VCaP (cell line): ENCODE data around the gene SPATA12.
A peak's percentile ranks its signal among the peaks of the same experiment; 100 is the strongest.

Experiments used
- H3K27ac ChIP-seq: fragments of 450-650 bp; 2 replicates; pipeline ENCODE4 v1.5.1; 2017
- TF ChIP-seq, protein P1 (sequence below): fragments of 450-650 bp; conservative IDR thresholded peaks from 2 replicates; pipeline ENCODE4 v1.5.1; 2017; ENCODE audit warnings: mild to moderate bottlenecking, moderate library complexity

Gene SPATA12

DNA sequence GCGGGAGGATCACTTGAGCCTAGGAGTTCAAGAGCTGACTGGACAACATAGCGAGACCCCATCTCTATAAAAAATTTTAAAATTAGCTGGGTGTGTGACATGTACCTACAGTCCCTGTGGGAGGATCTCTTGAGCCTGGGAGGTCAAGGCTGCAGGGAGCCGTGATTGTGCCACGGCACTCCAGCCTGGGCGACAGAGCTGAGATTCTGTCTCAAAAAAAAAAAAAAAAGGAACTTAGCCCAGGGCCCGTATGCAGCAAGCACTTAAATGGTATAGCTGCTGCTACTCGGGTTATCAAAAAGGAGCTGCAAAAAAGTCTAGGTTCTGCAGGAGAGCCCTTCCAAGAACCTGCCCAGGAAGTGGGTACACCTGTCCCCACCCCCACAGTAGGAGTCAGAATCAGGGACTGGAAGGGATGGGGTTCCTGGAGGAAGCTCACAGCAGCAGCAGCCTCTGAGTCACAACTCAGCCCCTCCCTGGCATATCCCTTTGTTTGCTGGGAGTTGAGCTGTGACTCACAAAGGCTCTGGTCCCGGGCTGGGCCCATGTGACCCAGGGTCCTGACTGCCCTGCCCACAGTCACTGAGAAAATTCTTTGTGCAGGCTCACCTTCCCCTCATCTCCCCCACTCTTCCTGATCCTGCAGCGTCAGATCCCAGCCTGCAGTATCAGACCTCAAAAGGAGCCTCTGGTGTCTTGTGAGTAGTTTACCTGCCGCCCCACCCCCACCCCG lies at the start of gene SPATA12:
TSS of gene SPATA12 (plus strand) at position 576 of the 733 bp plus-strand sequence. CDS start 13,031 bp downstream, outside the sequence.
- H3K27ac ChIP-seq, result peak within 1 kb of the TSS; percentile 8; the same call in 1 of the 2 replicates
- TF ChIP-seq, protein P1, sequence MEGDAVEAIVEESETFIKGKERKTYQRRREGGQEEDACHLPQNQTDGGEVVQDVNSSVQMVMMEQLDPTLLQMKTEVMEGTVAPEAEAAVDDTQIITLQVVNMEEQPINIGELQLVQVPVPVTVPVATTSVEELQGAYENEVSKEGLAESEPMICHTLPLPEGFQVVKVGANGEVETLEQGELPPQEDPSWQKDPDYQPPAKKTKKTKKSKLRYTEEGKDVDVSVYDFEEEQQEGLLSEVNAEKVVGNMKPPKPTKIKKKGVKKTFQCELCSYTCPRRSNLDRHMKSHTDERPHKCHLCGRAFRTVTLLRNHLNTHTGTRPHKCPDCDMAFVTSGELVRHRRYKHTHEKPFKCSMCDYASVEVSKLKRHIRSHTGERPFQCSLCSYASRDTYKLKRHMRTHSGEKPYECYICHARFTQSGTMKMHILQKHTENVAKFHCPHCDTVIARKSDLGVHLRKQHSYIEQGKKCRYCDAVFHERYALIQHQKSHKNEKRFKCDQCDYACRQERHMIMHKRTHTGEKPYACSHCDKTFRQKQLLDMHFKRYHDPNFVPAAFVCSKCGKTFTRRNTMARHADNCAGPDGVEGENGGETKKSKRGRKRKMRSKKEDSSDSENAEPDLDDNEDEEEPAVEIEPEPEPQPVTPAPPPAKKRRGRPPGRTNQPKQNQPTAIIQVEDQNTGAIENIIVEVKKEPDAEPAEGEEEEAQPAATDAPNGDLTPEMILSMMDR, result no peak

GRCh38 chr3:57011022-57011421 lies 49.4 kb upstream of the SPATA12 start:
- H3K27ac ChIP-seq, result no peak overlapping the region
- TF ChIP-seq, protein P1, result no peak

DNA sequence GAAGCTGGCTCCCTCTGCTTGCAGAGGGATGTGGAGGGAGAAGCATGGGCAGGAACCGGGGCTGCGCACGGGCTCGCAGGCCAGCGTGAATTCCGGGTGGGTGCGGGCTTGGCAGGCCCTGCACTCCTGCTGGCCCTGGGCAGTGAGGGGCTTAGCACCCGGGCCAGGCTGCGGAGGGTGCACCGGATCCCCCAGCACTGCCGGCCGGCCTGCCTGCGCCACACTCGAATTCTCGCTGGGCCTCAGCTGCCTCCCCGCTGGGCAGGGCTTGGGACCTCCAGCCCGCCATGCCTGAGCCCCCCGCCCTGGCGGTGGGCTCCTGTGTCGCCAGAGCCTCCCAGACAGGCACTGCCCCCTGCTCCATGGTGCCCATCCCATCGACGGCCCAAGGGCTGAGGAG lies 47.6 kb upstream of the SPATA12 start:
- TF ChIP-seq, protein P1, result no peak
- H3K27ac ChIP-seq, result no peak overlapping the region

DNA sequence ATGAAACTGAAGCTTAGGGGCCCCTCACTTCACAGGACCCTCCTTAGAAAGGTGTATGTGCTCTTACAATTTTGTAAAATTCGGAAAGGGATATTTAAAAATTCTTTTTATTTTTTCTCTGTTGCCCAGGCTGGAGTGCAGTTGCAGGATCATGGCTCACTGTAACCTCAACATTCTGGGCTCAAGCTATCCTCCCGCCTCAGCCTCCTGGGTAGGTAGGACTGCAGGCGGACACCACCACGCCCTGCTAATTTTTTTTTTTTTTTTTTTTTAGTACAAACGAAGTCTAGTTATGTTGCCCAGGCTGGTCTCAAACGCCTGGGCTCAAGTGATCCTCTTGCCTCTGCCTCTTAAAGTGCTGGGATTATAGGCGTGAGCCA lies 45.1 kb upstream of the SPATA12 start:
- peak overlapping the region; percentile 70 for H3K27ac ChIP-seq
- TF ChIP-seq, protein P1, result no peak

DNA sequence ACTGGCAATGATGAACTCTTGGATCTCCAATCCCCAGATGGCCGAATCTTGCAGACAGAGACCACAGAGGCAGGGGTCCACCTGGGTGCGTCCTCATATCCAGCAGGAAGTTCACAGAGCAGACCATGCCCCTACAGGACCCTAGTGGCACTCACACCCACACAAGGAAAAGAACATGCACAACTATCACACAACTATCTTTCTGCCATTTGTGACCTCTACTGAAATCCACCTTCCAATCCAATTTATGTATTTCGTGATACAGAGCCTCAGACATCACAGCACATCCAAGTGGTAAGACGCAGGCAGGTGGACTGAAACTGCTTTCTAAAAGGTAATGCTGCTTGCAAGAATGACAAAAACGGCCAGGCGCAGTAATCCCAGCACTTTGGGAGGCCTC lies 44.6 kb upstream of the SPATA12 start:
- TF ChIP-seq, protein P1, result no peak

DNA sequence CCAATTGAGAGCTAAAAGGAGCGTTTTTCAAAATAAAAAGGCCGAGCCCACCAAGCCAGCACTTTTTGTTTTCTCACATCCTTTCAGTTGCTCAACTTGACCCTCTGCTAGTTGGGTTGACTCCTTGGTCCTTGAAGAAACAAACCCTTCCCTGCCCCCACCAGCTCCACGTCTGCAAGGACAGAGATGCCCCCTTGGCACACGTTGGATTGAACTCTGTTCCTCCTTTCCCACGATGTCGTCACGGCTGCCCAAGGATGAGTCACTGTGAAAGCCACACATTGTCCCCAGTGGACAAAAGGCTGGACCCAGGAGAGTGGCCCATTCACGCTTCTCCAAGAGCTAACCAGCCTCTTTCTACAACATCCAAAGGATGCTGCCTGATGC lies 43.0 kb upstream of the SPATA12 start:
- H3K27ac ChIP-seq, result 0 out of 2 replicates have a peak overlapping the region, but pooled peaks have one; percentile 70

More for the DNA sequence above, 44.6 kb upstream of the SPATA12 start:
- H3K27ac ChIP-seq, result peak overlapping the region; percentile 70

DNA sequence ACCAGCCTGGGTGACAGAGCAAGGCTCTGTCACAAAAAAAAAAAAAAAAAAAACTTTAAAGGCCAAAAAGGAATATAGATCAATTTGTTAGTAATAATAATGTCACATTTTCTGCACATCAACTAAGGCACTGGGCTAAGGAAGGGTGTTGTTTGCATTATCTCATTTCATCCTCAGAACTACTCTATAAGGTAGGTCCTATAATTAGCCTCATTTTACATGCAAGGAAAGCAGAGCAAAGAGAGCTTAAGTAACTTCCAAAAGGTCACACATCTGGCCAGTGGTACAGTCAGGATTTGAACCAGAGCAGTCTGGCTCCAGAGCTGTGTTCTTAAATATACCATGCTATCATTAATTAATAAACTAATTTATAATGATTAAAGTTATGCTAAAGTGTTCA lies 42.2 kb upstream of the SPATA12 start:
- H3K27ac ChIP-seq, result no peak overlapping the region
- TF ChIP-seq, protein P1, result no peak

More for the DNA sequence above, 43.0 kb upstream of the SPATA12 start:
- TF ChIP-seq, protein P1, result no peak
